GM19395 (cell line): Measurements from ENCODE around the gene ME1.
"Not testable (repeated sequence)": the region's sequence is repeated elsewhere in the genome, so short reads cannot be mapped to it uniquely, and the experiment has no call there.

Source experiments
- ATAC-seq: cut with Tn5 transposase; IDR thresholded peaks from one replicate; pipeline ENCODE4 v1.9.1; 2021; ENCODE audit warnings: mild to moderate bottlenecking, moderate library complexity; ENCODE audit not compliant: unreplicated experiment

ME1 gene

DNA sequence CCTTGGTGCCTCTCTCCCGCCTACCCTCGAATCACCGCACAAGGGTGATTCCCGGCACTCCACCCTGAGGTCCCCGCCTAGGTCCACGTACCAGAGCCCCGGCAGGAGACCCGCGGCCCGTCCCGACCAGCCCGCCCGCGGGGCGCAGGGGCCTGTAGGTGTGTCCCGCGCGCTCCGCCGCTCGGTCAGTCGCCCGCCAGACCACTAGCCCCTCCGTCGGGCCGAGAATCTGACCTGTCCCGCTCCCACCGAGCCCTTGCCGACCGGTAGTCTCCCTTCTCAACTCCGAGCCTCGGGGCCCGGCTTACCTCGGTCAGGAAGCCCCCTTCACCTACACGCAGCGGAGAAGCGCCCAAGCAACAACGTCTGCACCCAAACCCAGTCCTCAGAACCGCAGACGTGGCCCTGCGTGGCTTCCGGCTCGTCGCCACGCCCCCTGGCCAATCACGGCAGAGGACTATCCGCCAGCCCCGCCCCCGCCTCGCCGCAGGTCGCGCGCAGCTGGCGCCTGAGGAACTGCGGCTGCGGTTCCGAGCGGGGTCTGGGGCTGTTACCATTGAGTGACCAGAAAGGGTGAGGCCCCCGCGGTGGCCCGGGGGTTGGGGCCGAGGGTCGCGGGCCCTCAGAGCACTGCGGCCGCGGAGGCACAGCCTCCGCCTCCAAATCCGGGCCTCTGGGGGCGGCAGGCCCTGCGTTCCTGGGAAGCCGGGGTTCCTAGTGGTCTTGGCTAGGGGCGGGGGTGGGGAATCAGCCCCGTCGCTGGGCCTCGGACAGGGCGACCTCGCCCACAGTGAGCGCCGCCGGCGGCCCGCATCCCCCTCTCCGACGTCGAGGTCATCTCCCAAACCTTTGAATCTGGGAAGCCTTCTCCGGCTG is 237.7 kb downstream of the ME1 start, which contains the start of the genes PGM3 and RWDD2A:
PGM3 (minus strand) TSS at position 395 of the 876 bp plus-strand sequence. CDS start 2,253 bp downstream, outside the sequence.
RWDD2A (plus strand) TSS at position 487 of the 876 bp plus-strand sequence. CDS start 1,095 bp downstream, outside the sequence.
- peak; percentile 96 for ATAC-seq

DNA sequence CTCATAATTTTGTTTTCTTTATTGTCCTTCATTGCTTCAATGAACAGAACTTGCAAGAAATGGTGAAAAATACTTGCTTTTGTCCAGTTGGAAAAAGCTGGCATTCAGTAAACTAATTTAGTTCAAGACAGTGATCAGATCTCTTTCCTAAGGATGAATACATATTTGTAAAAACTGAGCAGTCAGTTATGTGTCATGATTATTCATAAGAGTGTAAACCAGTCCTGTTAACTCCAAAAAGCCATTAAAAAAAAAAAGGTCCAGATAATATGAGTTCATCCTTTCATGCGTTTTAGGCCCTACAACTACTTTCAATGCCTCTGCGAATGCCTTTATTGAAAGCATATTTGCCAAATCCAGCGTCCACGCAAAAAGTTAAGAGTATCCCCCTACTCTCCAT is 238.4 kb downstream of the ME1 start:
- ATAC-seq, result no peak

DNA sequence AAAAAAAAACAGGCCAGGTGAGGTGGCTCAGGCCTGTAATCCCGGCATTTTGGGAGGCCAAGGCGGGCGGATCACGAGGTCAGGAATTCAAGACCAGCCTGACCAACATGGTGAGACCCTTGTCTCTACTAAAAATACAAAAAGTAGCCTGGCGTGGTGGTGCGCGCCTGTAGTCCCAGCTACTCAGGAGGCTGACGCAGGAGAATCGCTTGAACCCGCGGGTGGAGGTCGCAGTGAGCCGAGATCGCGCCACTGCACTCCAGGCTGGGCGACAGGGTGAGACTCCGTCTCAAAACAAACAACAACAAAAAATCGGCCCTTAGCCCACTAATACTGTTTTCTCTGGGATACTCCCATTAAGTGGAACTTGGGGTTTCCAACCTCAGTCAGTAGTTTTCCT is 238.9 kb downstream of the ME1 start:
- not testable (repeated sequence) for ATAC-seq

DNA sequence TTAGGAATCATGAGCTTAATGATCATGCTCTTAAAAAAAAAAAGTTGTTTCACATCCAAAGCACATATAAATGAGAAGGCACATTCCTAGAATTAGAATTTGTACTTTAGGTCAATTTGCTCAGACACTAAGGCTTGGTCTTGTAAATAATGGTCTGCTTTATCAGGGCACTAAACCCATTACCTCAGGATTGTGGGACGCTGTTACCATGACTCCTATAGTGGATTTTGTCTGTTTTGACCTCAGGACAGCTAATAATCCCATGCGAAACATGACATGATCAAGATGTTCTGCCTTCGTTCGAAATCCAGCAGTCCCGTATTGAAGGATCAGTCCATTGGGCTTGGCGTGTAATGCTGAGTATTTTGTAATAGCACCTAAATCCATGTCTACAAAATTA is 240.2 kb downstream of the ME1 start:
- ATAC-seq, result no peak

DNA sequence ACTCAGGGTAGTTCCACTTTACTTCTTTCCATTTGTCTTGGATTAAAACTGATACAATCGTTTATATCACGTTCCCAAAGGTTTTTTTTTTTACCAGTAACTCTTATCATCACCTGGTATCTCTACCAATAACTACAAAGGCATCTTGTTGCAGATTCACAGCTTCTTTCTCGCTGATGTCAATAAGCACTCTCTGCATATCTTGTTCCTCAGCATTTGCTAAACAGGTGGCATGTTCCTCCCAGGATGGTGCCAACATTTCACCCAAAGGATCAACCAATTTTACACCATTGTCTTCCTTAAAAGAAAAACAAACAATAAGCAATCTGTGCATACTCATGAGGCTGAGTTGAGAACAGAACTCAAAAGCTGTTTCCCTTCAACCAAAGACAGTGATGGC is 242.3 kb downstream of the ME1 start:
- no peak for ATAC-seq

DNA sequence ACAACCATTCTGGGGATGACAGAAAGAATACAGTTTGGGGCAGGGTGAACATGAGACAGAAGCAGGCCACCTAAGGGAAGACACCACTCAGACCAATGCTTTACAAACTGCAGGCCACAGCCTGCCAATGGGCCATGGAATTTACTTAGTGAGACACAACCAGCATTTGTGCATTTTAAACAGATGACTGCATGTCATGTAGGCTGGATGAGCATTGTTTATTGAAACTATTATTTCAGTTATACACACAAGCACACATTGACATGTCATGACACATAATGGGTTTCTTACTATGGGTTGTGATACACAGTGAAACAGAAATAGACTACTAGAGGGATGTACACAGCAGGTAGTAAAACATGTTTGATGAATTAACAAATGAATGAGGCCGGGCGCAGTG is 245.8 kb downstream of the ME1 start:
- no peak for ATAC-seq

DNA sequence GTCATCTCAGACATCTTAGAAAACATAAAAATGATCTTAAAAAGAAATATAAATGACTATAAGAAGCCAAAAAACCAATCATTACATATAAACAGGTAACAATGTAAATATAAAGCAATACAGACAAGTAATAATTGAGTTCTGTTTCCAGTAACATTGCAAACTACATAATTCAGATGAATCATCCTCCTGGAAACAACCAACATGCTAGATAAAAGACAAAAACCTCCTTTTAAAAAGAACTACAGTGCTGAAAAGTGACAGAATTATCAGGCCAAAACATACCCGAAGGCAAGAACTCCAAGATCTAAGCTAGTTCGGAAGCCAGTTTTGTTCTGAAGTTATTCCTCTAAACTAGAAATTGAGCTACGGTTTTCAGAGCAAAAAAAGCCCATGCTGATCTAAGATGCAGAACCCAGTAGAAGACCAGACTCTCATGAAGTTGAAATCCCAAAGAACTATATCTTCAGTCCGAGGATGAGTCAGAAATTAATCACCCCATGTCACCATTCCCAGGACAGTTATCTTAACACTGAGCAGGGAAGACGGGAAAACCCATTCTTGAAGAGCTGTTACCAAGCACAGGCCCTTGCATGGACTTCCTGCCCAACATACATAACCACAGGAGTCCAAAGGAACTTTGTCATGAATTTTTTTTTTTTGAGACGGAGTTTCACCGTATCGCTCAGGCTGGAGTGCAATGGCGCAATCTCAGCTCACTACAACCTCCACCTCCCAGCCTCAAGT is 247.6 kb downstream of the ME1 start:
- ATAC-seq, result no peak

DNA sequence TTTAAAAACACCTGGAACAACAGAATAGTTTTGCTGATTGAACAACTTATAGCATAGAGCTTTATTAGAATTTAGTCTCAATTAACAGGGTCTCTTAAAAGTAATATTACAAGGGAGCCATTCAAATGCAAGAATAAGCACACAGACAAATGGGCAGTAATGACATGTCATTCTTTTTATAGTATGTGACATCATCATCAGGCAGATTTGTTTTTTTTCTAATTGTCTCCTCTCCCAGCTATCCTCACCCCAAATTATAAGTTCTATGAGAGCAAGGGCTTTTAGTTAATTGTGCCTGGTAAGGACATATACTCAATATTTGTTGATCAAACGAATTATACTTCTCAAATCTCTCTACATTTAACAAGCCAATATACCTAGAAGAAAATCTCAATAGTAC is 248.7 kb downstream of the ME1 start:
- ATAC-seq, result no peak

DNA sequence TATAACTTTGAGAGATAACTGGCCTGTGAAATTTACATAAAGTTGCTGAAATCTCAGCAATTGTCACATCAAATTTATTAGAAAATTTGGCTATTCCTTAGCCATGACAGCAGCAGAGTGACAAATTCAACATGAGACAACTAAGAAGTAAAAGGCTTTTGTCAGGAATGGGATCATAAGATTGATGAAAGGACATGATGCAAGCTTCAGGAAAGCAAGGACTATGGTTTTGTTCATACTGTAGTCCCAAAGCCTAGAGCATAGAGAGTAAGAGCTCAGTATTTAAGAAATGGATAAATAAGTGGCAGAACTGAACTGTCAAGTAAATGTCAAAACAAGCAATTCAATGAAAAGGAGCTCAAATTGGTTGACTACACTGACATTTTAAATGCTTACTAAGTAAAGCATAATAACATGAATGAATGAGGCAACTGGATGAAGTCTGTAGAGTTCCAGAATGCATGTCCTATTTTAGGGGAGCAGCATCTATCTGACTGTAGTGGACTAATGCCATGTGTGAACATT is 250.4 kb downstream of the ME1 start:
- ATAC-seq, result no peak

DNA sequence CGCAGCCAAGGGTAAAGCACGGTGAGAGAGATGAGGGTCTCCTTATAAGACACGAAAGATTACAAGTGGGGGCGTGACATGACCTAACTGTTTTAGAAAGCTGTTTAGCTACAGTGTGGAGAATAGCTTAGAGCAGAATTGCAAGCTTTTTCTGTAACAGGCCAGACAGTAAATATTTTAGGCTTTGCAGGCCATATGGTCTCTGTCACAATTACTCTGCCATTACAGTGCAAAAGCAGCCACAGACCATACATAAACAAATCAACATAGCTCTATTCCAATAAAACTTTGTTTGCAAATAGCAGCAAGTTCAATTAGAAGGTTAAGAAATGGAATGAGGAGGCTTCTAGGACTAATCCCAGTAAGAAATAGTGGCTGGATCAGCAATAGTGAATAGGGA is 254.6 kb downstream of the ME1 start:
- ATAC-seq, result no peak

DNA sequence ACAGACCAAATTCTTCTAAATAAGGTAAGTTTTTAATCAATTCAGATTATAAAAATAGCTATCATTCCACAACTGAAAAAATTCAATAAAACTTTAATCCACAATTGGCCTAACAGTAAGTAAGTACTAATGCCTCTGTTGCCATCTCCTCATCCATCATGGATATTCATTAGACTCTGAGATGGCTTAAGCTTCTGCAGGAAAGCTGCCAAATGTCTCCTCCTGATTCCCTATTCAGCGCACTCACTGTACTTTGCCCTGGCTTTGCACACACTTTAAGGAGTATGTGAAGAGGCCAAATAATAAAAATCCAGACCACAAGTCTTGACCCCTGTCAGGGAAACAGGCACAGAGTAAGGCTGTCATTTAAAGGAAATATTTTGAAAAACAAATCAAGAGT is 261.3 kb downstream of the ME1 start:
- no peak for ATAC-seq

DNA sequence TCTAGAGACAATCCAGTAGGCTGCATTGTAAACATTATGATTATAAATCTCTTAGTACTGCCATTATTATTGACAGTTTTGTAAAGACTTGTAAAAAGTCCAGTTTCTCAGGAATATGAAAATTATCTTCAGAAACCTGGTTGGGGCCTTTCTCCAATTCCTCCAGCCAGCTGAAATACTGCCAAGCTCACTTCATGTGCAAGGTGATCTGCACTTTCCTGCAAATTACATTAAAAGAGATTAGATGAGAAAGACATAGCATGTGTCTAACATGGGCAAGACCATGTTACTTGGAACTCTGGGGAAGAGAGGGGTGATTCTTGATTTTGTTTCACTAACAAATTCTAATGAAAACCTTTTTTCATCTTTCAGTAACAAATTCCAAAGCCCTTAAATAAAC is 261.7 kb downstream of the ME1 start:
- ATAC-seq, result no peak

DNA sequence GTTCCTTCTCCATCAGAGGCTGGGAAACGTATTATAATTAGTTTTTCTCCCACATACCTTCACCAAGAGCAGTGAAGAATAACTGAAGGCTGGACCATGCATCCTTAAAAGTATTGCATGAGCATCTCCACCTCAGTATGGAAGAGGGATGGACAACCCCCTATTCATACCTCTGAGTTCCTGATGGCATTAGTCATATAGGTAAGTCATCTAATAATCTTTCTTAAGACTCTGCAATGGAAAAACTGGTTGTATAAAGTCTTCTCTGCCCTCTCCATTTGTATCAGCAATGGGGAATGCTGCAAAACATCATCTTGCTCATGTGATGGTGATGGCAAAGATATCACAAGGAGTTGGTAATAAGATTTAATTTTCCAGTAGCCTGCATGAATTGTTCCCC is 262.3 kb downstream of the ME1 start:
- ATAC-seq, result no peak

DNA sequence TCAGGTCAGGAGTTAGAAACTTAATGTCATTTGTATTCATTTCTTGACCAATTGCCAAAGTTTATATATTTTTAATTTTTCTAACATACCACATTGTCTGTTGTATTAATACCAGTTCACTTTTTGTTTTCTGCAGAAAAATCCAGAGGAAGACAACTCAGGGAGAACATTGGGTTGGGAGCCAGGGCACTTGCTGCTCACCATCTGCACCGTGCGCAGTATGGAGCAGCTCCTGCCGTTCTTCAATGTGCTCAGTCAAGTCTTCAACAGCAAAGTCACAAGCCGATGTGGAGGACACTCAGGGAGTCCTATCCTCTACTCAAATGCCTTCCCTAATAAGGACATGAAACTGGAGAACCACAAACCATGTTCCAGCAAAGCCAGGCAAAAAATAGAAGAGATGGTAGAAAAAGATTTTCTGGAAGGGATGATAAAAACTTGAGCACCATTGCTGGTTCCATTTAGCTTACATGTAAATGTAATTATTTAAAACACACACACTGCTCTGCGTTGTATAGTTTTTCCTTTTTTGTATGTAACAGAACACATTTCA is 263.0 kb downstream of the ME1 start:
- no peak for ATAC-seq
